HFFc6 (cell line): ENCODE data around the gene FHL3. TPM values are rescaled to one million over a fixed set of nuclear protein-coding genes. Genes with fewer than 3 reads are reported as not detected.
"Not testable (repeated sequence)": the region's sequence is repeated elsewhere in the genome, so short reads cannot be mapped to it uniquely, and the experiment has no call there.

Source experiments
- DNase-seq: peaks from one replicate; pipeline ENCODE4 v3.0.0-alpha.2; 2018
- H3K27ac Mint-ChIP-seq: 2 replicates; pipeline ENCODE4 v1.8.0; 2020; ENCODE audit warnings: mild to moderate bottlenecking, mixed read lengths
- H3K27me3 Mint-ChIP-seq: 2 replicates; pipeline ENCODE4 v1.8.0; 2021; ENCODE audit warnings: mild to moderate bottlenecking, moderate library complexity, mixed read lengths; ENCODE audit not compliant: insufficient read depth
- H3K36me3 Mint-ChIP-seq: 2 replicates; pipeline ENCODE4 v1.8.0; 2021; ENCODE audit warnings: low read depth, mixed read lengths
- H3K4me1 Mint-ChIP-seq: 2 replicates; pipeline ENCODE4 v1.8.0; 2020; ENCODE audit warnings: low read depth, mixed read lengths
- H3K4me3 Mint-ChIP-seq: 2 replicates; pipeline ENCODE4 v1.8.0; 2020; ENCODE audit warnings: mild to moderate bottlenecking, moderate library complexity, mixed read lengths
- H3K9me3 Mint-ChIP-seq: 2 replicates; pipeline ENCODE4 v1.8.0; 2020; ENCODE audit warnings: mild to moderate bottlenecking, mixed read lengths
- total RNA-seq, 6 experiments: library from RNA; stranded (reverse); fragmentation: NEBNext Ultra II Directional; extraction: Animal tissue kit (Norgen Biotek cat#: 25700); gene quantifications; 2 replicates in 1 of 6; 3 replicates in 5 of 6; pipeline ENCODE4 v1.2.3, GENCODE V29; 2021
- TF ChIP-seq, protein P1 (sequence below): fragments of 200-600 bp; sonication (generic); IDR thresholded peaks from 2 replicates; pipeline ENCODE4 v1.5.0; 2021; ENCODE audit warnings: antibody characterized with exemption, mild to moderate bottlenecking

Gene FHL3
- total RNA-seq, 6 experiments from 2014 or later, result 29.4 to 40.9 (median 33.2) TPM

DNA sequence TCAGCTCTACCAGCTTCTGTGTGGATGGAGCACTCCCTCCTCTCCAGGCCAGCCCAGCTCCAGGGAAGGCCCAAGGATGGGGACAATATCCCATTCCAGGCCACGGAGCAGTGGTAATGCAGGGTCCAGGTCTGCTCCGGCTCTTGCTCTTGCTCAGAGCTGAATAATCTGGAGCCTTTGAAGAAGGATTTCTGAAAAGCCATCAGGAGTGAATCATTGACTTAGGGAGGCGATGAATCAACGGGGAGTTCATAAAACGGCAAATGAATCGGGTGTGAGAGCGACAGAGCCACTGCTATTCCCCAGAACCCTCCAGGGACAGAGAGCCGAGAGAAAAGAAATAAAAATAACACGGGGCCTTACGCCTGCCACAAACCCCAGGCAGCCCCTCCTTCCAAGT lies 33.5 kb upstream of the FHL3 start:
- TF ChIP-seq, protein P1, sequence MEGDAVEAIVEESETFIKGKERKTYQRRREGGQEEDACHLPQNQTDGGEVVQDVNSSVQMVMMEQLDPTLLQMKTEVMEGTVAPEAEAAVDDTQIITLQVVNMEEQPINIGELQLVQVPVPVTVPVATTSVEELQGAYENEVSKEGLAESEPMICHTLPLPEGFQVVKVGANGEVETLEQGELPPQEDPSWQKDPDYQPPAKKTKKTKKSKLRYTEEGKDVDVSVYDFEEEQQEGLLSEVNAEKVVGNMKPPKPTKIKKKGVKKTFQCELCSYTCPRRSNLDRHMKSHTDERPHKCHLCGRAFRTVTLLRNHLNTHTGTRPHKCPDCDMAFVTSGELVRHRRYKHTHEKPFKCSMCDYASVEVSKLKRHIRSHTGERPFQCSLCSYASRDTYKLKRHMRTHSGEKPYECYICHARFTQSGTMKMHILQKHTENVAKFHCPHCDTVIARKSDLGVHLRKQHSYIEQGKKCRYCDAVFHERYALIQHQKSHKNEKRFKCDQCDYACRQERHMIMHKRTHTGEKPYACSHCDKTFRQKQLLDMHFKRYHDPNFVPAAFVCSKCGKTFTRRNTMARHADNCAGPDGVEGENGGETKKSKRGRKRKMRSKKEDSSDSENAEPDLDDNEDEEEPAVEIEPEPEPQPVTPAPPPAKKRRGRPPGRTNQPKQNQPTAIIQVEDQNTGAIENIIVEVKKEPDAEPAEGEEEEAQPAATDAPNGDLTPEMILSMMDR, result no peak
- H3K36me3 Mint-ChIP-seq, result no peaks in the 10 kb centered on the region
- H3K4me1 Mint-ChIP-seq, result peaks cover 14% of the 10 kb centered on the region
- no peaks in the 10 kb centered on the region for H3K9me3 Mint-ChIP-seq
- peaks cover 41% of the 10 kb centered on the region for H3K27me3 Mint-ChIP-seq
- H3K4me3 Mint-ChIP-seq, result no peak overlapping the region
- peak overlapping the region; percentile 17; the same call in 1 of the 2 replicates for H3K27ac Mint-ChIP-seq
- peak; percentile 71 for DNase-seq

DNA sequence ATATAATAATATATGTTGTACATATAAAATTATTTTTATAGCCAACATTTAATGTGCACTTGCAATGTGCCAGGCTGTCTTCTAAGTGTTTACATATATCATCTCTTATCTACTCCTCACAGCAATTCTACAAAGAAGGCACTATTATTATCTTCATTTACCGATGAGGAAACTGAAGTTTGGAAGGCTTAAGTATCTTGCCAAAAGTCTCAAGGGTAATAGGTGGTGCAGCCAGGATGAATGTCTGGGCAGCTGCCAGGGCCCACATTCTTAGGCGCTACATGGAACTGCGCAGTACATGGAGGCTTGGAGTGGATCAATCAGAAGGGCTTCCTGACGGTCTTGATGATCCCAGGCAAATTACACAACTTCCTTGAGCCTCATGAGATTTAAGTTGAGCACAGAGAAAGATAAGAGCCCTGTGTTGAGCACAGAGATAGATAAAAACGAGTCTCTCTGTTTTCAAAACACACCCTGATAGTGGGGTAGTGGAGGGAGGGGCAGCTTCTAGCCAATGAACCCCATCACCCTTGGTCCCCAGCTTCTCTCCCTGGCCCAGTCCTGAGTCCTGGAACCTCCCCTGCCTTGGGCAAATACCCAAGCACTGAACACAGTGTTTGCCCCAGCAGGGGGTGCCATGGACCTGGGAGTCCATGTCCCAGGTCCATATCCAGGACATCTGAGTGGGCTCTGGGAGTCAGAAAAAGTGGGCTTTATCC lies 32.1 kb upstream of the FHL3 start:
- no peak for DNase-seq
- H3K27me3 Mint-ChIP-seq, result peaks cover 29% of the 10 kb centered on the region
- H3K36me3 Mint-ChIP-seq, result no peaks in the 10 kb centered on the region
- peaks cover 13% of the 10 kb centered on the region for H3K4me1 Mint-ChIP-seq
- H3K9me3 Mint-ChIP-seq, result no peaks in the 10 kb centered on the region
- H3K27ac Mint-ChIP-seq, result no peak overlapping the region
- TF ChIP-seq, protein P1, result peak; percentile 68
- H3K4me3 Mint-ChIP-seq, result no peak overlapping the region

DNA sequence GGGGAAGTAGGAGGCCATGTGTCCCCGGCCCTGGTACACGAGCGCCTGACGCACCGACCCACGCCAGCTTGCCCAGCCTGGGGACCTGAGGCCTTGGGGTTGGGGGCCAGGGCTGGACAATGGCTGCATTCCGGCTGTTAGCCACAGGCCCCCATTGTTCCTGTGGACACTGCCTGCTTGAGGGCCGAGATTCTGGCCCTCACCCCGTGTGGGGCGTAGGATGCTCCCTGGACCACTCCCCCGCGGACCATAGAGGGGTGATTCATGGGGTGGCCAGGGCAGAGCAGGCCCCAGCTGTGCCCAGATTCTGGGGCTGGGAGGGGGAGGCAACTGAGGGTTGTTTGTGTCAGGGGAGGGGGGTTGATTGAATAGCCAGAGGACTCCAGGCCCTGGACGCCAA lies 29.6 kb upstream of the FHL3 start:
- H3K27ac Mint-ChIP-seq, result no peak overlapping the region
- no peaks in the 10 kb centered on the region for H3K36me3 Mint-ChIP-seq
- H3K4me1 Mint-ChIP-seq, result peaks cover 22% of the 10 kb centered on the region
- H3K27me3 Mint-ChIP-seq, result peaks cover 11% of the 10 kb centered on the region
- no peaks in the 10 kb centered on the region for H3K9me3 Mint-ChIP-seq
- no peak overlapping the region for H3K4me3 Mint-ChIP-seq
- TF ChIP-seq, protein P1, result no peak
- DNase-seq, result no peak

DNA sequence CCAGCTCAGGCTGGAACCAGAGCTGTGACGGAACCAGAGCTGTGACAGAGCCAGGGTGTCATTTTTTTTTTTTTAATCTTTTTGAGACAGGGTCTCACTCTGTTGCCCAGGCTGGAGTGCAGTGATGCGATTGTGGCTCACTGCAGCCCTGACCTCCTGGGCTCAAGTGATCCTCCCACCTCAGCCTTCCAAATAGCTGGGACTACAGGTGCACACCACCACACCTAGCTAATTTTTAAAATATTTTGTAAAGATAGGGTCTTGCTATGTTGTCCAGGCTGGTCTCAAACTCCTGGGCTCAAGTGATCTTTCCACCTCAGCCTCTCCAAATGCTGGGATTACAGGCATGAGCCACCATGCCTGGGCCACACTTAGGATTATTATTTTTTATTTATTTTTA lies 27.7 kb upstream of the FHL3 start:
- not testable (repeated sequence) for H3K27me3 Mint-ChIP-seq, H3K4me3 Mint-ChIP-seq, H3K9me3 Mint-ChIP-seq, DNase-seq, H3K36me3 Mint-ChIP-seq, H3K27ac Mint-ChIP-seq
- H3K4me1 Mint-ChIP-seq, result peaks cover 28% of the 10 kb centered on the region

DNA sequence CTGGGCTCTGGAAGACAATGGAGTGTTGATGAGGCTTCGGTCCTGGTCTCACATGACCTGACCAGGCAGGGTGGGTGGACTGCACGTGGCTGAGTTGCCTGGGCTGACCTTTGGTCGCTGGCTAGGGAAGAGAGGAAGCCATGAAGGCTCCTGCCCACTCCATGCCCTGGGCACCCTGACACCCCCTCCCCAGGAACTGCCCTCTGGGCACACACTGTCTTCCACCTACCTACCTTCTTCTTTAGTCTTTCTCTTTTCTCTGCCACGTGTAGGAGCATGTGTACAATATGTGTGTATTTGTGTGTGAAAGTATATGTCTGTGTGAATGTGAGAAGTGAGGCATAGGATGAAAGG lies 26.2 kb upstream of the FHL3 start:
- Mint-ChIP-seq H3K4me3 (no peak overlapping the region), H3K27ac (no peak overlapping the region; the same call in 1 of the 2 replicates)

More for the DNA sequence above, 26.2 kb upstream of the FHL3 start:
- TF ChIP-seq, protein P1, result no peak
- Mint-ChIP-seq H3K27me3 (peaks cover 8% of the 10 kb centered on the region), H3K4me1 (peaks cover 41% of the 10 kb centered on the region), H3K36me3 (no peaks in the 10 kb centered on the region), H3K9me3 (no peaks in the 10 kb centered on the region)
- DNase-seq, result no peak
